Measurements from ENCODE around the gene CBR1. TPM values are rescaled to one million over a fixed set of nuclear protein-coding genes. Genes with fewer than 3 reads are reported as not detected.

Gene CBR1
- total and polyA plus RNA-seq, 2 experiments from 2014 or later, result 45.1 to 60.8 TPM

GRCh38 chr21:36052860-36053714, 16.7 kb upstream of the CBR1 start:
- Histone ChIP-seq H3K4me1 (ENCODE audit: low read depth) (no peaks in the 10 kb centered on the region), H3K27me3 (no peaks in the 10 kb centered on the region), H3K9me3 (ENCODE audit: low read depth) (no peaks in the 10 kb centered on the region), H3K36me3 (peaks cover 37% of the 10 kb centered on the region), H3K4me3 (no peak overlapping the region), H3K27ac (no peak overlapping the region)
- TF ChIP-seq CTCF (IDR thresholded peaks at IDR 0.05; ENCODE audit: low read depth, low read length), result no peak
- no peak for DNase-seq (ENCODE audit: low read depth in 1 of 2, low spot score in 1 of 2)

DNA sequence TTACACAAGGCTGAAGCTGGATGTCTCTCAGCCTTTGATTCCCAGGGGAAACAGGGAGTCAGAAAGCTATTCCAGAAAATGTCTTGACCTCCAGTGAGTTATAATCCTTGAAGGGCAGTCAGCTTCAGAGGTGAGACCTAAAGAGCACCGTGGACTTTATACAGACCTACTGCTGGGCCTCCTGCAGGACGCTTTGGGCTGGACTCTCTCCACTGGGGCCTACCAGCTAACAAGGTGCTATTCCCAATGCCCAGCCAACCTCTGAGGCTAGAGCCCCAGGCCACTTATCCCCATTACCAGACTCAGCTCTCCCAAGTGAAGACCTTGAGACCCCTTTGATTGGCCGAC, 16.1 kb upstream of the CBR1 start:
- Histone ChIP-seq H3K4me1 (ENCODE audit: low read depth) (no peaks in the 10 kb centered on the region), H3K27me3 (no peaks in the 10 kb centered on the region), H3K36me3 (peaks cover 34% of the 10 kb centered on the region), H3K4me3 (no peak overlapping the region), H3K27ac (no peak overlapping the region), H3K9me3 (ENCODE audit: low read depth) (no peaks in the 10 kb centered on the region)
- DNase-seq (ENCODE audit: low read depth in 1 of 2, low spot score in 1 of 2), result no peak
- TF ChIP-seq CTCF (IDR thresholded peaks at IDR 0.05; ENCODE audit: low read depth, low read length), result no peak

- no peak for DNase-seq (ENCODE audit: low read depth in 1 of 2, low spot score in 1 of 2)
- no peaks in the 10 kb centered on the region for H3K27me3 ChIP-seq
- peaks cover 30% of the 10 kb centered on the region for H3K36me3 ChIP-seq
- no peak overlapping the region for H3K27ac ChIP-seq
- H3K4me3 ChIP-seq, result no peak overlapping the region
- TF ChIP-seq CTCF (IDR thresholded peaks at IDR 0.05; ENCODE audit: low read depth, low read length), result no peak
- no peaks in the 10 kb centered on the region for H3K4me1 ChIP-seq (ENCODE audit: low read depth)
- H3K9me3 ChIP-seq (ENCODE audit: low read depth), result no peaks in the 10 kb centered on the region
These were observed 14.3 kb upstream of the CBR1 start for GRCh38 chr21:36055551-36055950.

GRCh38 chr21:36059823-36060158, 10.0 kb upstream of the CBR1 start:
- Histone ChIP-seq H3K36me3 (peaks cover 19% of the 10 kb centered on the region), H3K9me3 (ENCODE audit: low read depth) (no peaks in the 10 kb centered on the region), H3K4me3 (peak overlapping the region; percentile 69), H3K4me1 (ENCODE audit: low read depth) (peaks cover 4% of the 10 kb centered on the region), H3K27ac (peak overlapping the region; percentile 86), H3K27me3 (no peaks in the 10 kb centered on the region)
- no peak for TF ChIP-seq CTCF (IDR thresholded peaks at IDR 0.05; ENCODE audit: low read depth, low read length)
- peak in 1 of 2 donors; percentile 76 for DNase-seq (ENCODE audit: low read depth in 1 of 2, low spot score in 1 of 2)

GRCh38 chr21:36060159-36060921, 9.5 kb upstream of the CBR1 start, which contains the start of gene SETD4:
Gene SETD4 (minus strand): TSS chr21:36060526. CDS start chr21:36058888, 1,638 bp downstream.
- TF ChIP-seq CTCF (IDR thresholded peaks at IDR 0.05; ENCODE audit: low read depth, low read length), result no peak
- Histone ChIP-seq H3K9me3 (ENCODE audit: low read depth) (no peaks in the 10 kb centered on the region), H3K4me1 (ENCODE audit: low read depth) (peaks cover 4% of the 10 kb centered on the region), H3K27me3 (no peaks in the 10 kb centered on the region), H3K27ac (peak within 1 kb of the TSS; percentile 86), H3K4me3 (peak within 1 kb of the TSS; percentile 69), H3K36me3 (peaks cover 17% of the 10 kb centered on the region)
- peak; percentile 92 to 95 for DNase-seq (ENCODE audit: low read depth in 1 of 2, low spot score in 1 of 2)
